Limb (tissue), 2 donors: ENCODE data around the gene NKX6-2.
"Not testable (repeated sequence)": the region's sequence is repeated elsewhere in the genome, so short reads cannot be mapped to it uniquely, and the experiment has no call there.

Source experiments
- DNase-seq, 2 donors: peaks; one replicate each; pipeline ENCODE4 v3.0.0-alpha.2; 2016; ENCODE audit errors: extremely low spot score in 2 of 2

NKX6-2 gene

DNA sequence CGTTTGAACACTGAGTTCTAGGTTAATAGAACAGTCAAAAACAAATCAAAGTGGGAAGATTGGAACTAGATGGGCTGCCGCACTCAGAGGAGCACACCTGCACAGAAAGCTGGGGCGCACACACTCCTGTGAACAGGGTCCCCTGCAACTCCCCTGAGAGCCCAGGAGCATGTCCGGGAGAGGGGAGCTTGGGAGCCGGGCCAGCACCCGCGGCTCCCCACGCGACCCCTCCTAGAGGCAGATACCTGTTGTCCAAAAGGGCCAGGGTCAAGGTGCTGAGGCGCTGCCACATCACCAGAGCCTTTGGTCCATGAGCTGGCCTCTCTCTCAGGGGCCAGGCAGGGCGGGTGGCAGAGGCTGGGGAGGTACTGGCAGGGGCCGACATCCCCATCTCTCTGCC is 5.6 kb downstream of the NKX6-2 start:
- DNase-seq, result no peak

DNA sequence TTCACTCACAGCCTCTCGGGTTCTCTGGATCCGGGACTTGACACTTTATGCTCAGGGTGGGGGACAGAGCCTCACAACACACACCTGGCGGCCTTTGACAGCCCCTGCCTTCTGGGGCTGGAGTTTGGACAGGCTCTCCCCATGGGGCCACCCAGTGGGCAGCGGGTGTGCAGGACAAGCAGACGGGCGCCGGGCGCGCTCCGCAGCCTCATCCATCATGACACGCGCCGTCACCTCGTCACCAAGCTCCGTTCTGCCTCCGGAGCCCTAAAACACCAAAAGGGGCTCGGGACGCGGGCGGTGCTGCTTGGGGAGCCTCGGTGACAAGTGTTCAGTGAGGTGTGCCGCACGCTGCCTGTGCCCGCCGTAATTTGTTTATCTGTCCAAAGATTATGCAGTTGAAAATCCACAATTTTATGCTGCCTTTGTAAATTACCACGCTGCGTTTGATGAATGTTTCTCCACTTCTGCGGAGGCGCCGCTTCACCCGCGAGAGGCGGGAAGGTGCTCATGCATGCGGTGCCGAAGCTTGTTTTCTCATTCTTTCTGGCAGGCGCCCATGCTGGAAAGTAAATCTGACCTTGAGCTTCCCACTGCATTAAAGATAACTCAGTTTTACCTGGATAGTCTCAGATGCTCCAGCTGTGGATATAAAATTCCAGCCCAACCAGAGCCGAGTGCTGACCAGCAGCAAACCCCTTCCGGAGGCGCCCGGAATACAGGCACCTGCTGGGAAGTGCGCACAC is 6.2 kb downstream of the NKX6-2 start:
- no peak for DNase-seq

- DNase-seq, result no peak
Observed at GRCh38 chr10:132777441-132777840, 8.5 kb downstream of the NKX6-2 start.

- no peak for DNase-seq
Observed at GRCh38 chr10:132776821-132777220, 9.1 kb downstream of the NKX6-2 start.

DNA sequence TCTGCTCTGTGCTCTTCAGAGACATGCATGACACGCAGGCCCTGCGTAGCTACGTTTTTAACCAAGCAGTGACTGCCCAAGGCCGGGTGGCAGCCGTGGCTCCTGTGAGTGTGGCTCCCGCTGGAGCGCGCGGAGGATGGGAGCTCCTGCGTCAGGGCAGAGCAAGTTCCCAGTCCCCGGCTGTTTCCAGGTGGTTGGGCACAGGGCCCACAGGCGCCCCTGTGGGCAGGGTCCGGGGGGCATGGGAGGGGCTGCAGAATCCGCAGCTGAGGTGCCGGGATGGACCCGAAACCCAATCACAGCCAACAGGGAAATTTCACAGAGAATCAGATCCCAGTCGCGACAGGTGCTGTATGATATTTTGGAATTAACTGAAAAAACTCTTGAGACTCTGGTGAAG is 9.8 kb downstream of the NKX6-2 start:
- DNase-seq, result no peak

DNA sequence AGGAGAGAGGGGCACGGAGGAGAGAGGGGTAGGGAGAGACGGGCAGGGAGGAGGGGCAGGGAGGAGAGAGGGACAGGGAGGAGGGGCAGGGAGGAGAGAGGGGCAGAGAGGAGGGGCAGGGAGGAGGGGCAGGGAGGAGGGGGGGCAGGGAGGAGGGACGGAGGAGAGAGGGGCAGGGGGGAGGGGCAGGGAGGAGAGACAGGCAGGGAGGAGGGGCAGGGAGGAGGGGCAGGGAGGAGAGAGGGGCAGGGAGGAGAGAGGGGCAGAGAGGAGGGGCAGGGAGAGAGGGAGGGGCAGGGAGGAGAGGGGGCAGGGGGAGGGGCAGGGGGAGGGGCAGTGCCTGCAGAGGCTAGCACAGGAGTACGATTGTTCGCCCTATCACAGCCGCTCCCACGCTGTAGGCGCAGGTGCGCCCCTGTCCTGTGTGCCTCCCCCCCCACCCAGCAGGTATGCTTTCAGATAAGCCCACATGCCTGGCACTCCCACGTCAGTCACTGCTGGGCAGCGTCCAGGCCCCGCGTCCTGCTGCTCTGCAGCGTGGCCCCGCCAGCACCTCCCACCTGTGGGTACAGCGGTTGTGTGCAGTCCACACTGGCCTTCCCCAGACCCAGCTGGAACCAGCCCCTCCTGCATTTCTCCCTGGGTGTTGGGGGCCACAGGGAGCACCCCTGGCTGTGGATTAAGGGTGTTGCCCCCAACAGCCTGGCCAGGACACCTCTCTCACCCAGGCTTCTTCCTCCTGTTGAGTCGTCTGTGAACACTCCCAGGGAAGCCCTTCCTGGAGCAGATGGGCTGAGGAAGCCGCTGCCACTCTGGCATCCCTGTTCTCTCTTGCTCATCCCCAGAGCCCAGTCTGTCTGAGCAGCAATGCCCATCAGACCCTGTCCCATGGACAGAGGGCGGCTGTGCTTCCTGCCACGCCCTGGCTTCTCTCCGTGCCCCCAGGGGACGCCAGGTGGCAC is 10.8 kb downstream of the NKX6-2 start:
- DNase-seq, result no peak

DNA sequence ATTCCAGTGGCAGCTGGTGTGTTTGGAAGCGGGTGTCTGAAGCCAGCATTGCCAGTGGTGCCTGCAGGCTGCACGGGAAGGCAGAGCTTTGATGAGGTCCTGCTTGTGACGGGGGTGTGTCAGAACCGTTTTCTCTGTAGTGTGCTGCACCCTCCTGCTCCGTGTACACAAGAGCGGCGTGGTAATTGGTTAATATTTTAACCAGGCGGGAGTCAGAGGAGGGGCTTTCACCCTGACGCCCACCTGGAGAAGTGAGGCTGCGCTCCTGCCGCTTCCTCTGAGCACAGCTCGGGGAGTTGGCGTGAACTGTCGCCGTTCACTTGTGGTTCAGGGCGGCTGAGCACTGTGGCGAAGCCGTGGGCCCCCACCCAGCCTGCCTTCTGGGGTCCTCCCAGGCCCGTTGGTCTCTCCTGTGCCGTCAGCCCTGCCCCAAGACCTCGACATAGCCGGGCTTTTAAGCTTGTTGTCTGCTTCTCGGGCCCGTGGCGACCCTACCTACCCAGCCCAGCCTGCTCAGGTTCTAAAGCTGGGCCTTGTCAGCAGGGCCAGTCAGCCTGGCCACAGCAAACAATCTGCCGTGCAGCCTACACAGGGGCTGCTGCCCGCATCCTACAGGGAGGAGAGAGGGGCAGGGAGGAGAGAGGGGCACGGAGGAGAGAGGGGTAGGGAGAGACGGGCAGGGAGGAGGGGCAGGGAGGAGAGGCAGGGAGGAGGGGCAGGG is 11.6 kb downstream of the NKX6-2 start:
- no peak for DNase-seq

DNA sequence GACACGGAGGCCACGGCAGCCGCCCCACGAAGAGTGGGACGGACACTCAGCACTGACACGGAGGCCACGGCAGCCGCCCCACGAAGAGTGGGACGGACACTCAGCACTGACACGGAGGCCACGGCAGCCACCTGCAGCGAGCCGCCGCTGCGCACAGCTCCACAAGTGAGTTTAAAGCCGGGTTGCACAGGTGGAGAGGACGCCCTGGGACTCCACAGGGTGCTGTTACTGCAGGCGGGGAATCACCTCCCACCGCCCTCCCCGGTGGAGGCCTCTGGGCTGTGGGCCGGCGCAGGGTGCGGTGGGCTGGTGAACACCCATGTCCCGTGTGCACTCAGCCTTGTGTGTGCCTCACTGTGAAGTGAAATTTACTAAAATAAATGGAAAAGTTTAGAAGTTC is 13.1 kb downstream of the NKX6-2 start:
- not testable (repeated sequence) for DNase-seq

- no peak for DNase-seq
Observed at GRCh38 chr10:132770061-132771021, 15.6 kb downstream of the NKX6-2 start.

DNA sequence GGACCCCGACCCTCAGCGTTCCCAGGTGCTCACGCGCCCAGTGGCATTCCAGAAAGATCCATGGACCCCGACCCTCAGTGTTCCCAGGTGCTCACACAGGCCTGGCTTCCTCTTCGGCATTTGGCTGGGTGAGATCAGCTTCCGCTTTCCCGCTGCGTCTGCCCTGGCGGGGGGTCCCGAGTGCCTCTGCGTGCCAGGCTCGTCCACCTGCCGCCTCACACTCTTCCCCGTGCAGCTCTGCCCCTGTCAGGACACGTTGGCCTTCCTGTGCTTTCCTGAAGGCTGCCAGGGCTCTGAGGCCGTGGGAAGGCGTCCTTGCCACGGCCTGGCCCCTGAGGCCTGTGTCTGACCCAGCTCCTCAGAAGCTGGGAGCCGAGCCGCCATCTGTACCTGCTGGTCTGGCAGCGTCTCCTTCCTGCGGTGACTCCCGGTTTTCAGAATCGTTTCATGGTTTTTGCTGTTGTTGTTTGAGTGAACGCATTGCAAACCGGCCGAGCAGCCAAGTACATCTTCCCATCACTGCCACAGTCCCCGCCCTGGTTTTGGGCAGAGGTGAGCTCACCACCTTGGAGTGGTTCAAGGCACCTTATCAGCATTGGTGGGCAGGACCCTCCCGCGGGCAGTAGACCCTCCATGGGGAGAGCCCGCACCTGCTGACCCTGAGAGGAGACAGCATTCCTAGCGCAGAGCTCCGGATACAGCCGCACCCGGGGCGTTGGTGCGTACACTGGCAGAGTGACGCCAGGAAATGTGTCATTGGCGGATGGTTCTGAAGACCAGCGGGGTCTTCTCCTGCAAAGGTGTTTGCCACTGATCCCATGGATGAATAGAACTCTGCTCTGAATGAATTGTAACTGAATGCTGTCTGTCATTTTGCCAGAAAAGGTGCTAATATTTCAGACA is 17.4 kb downstream of the NKX6-2 start:
- DNase-seq, result no peak

DNA sequence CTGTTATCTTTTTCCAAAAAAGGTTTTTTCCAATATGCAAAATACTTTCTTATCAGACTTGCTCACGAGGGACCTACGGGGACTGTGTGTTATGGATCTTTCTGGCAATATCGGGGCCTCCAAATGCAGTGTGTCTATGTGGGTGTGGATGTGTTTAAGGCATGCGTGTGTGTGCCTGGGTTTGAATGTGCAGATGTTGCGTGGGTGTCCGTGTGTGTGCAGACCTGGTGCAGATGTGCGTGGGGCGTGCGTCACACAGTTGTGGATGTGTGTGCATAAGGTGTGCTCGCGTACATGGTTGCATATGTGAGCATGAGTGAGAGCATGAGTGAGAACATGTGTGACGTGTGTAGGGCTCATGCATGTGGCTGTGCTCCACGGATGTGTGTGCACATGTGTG is 19.7 kb downstream of the NKX6-2 start:
- DNase-seq, result no peak

DNA sequence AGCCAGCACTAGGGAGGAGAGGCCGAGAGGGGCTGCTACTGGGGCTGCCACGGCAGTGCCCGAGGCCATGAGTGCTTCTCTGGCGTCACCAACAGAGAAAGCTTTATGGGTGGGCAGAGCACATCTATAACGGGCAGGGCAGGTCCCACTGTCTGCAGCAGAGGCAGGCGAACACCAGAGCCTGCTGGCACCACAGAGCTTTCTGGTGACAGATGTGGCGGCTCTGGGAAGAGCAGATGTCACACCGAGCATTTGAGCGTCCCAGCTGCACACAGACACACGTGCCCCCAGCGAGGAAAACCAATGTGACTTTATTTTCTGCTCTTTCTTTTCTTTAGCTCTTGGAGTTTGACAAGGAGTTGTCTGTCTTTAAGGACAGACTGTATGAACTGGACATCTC is 20.5 kb downstream of the NKX6-2 start:
- no peak for DNase-seq

GRCh38 chr10:132764108-132764507 is 21.8 kb downstream of the NKX6-2 start:
- no peak for DNase-seq

GRCh38 chr10:132763545-132763944 is 22.4 kb downstream of the NKX6-2 start:
- DNase-seq, result no peak

- no peak for DNase-seq
Observed at GRCh38 chr10:132762267-132762666, 23.7 kb downstream of the NKX6-2 start.

GRCh38 chr10:132761395-132762060 is 24.4 kb downstream of the NKX6-2 start:
- no peak for DNase-seq

DNA sequence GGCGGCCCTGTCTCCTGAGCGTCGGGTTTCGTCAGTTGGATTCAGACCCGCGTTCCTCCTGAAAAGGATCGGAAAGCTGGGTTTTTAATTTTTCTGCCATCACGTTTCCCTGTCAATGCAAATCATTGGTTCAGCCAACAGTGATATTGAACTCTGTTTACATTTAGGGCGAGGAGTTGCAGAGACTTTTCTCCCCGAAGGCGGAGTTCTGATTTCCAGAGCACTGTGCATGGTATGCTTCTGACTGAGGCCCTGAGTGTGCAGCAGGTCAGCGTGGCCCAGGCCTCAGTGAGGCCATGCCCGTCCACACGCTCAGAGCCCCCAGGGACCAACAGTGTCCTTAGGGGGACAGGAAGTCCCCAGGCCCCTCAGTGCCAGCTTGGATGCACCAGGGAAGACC is 27.1 kb downstream of the NKX6-2 start:
- no peak for DNase-seq

GRCh38 chr10:132757171-132757570 is 28.8 kb downstream of the NKX6-2 start:
- DNase-seq, result no peak

GRCh38 chr10:132756591-132756990 is 29.4 kb downstream of the NKX6-2 start:
- no peak for DNase-seq
